Activated CD4-positive, CD25-positive, alpha-beta regulatory T cell treated with anti-CD3 and anti-CD28 coated beads, Interleukin-2, amount 50 U/mL, for 24 hours (primary cell): ENCODE measurements around the gene CLCN7.

Source experiments
- ATAC-seq, 2 donors: fragments of 150-1000 bp; cut with Tn5 transposase; one replicate each; pipeline ENCODE4 v1.10.0; 2021; ENCODE audit warnings: mild to moderate bottlenecking in 1 of 2, moderate library complexity in 1 of 2

The CLCN7 gene

GRCh38 chr16:1395444-1396031 is 79.3 kb downstream of the CLCN7 start:
- ATAC-seq = no peak
